ENCODE measurements around the gene MPV17.
A peak's percentile ranks its signal among the peaks of the same experiment; 100 is the strongest.
"Not testable (repeated sequence)": the region's sequence is repeated elsewhere in the genome, so short reads cannot be mapped to it uniquely, and the experiment has no call there.

The MPV17 gene

DNA sequence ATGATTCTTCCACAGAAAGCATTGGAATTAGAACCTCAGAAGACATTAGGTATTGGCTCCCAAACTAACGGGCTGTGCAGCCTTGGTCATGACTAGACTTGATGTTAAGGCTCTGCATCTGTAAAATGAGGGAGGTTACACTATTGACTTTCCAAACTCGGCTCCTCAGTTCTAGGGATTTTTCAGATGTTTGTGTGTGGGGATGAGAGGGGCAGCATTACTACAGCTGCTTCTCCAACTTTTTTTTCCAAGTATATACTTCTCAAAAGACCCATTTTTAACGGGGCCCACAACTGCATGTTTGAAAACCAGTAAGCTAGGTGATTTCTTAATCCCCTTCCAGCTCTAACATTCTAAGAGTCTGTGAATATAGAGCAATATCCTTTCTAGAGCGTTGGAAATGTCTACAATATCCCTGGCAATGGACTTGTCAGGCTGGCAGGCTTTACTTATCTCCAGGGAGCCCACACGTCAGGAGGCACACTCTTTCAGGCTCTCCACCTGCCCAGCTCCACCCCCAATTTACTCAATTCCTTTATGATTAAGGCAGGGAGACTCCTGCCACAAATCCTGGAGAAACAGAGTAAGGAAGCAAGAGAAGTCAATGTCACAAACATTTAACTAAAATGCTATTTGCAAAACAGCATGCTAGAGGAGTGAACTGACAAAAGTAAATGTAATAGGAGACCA lies 844 bp upstream of the MPV17 start:
- peak overlapping the region; percentile 83 for H3K4me3 ChIP-seq (ENCODE audit: control insufficient read depth, low read depth, low read length)
- TF ChIP-seq, protein P1, sequence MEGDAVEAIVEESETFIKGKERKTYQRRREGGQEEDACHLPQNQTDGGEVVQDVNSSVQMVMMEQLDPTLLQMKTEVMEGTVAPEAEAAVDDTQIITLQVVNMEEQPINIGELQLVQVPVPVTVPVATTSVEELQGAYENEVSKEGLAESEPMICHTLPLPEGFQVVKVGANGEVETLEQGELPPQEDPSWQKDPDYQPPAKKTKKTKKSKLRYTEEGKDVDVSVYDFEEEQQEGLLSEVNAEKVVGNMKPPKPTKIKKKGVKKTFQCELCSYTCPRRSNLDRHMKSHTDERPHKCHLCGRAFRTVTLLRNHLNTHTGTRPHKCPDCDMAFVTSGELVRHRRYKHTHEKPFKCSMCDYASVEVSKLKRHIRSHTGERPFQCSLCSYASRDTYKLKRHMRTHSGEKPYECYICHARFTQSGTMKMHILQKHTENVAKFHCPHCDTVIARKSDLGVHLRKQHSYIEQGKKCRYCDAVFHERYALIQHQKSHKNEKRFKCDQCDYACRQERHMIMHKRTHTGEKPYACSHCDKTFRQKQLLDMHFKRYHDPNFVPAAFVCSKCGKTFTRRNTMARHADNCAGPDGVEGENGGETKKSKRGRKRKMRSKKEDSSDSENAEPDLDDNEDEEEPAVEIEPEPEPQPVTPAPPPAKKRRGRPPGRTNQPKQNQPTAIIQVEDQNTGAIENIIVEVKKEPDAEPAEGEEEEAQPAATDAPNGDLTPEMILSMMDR (IDR thresholded peaks at IDR 0.05; ENCODE audit: control insufficient read depth, insufficient read depth, low read depth, low read length, missing control alignments), result no peak
- DNase-seq (ENCODE audit: low read depth), result no peak

DNA sequence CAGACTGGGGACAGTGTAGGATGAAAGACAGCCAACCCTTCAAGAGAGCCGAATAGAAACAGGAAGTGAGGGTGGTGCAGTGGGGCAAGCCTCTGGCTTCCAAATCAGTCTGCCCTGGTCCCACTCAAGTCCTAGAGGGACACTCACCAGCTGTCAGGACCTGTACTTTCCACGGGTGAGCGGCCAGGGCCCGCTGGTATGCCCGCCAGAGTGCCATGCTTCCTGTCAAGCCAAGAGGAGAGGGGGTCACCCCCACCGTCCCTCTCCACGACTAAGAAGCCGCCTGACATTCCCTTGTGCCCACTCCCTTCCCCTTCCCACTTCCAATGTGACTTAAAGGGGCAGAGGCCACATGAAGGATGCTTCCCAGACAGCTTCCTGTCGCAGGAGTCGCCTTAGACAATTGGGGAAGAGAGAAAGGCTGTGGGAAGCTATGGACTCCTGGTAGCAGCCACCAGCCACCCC lies 564 bp downstream of the MPV17 start:
- H3K4me3 ChIP-seq (ENCODE audit: control insufficient read depth, low read depth, low read length), result peak overlapping the region; percentile 83
- TF ChIP-seq, protein P1 (IDR thresholded peaks at IDR 0.05; ENCODE audit: control insufficient read depth, insufficient read depth, low read depth, low read length, missing control alignments), result no peak
- no peak for DNase-seq (ENCODE audit: low read depth)

DNA sequence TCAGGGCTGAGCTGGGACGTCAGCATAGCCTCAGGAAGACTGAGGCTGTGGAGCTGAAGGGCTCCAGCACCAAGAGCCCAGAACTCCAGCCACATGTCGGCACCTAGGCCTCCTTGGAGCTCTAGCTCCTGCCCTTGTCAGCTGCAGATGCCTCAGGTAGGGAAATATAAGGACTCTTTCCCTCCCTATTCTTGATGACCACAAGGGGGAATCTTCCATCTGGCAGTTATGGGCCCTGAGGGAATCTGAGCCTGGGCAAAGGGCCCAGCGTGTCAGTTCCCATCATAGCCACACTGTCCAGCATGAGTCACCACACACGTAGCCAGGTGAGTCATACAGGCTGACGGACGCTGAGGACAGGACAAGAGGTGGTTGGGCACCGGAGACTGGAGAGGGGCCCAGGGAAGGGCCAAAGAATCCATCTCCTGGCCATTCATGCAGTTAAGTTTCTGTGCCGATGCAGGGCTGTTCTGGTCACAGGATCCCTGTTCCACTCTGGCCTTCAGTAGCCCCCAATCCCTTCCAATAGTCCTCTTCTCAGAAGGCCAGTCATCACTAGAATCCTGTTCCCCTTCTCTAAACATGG lies 1.8 kb downstream of the MPV17 start:
- TF ChIP-seq, protein P1 (IDR thresholded peaks at IDR 0.05; ENCODE audit: control insufficient read depth, insufficient read depth, low read depth, low read length, missing control alignments), result peak; percentile 75
- no peak overlapping the region for H3K4me3 ChIP-seq (ENCODE audit: control insufficient read depth, low read depth, low read length)
- peak; percentile 97 for DNase-seq (ENCODE audit: low read depth)

DNA sequence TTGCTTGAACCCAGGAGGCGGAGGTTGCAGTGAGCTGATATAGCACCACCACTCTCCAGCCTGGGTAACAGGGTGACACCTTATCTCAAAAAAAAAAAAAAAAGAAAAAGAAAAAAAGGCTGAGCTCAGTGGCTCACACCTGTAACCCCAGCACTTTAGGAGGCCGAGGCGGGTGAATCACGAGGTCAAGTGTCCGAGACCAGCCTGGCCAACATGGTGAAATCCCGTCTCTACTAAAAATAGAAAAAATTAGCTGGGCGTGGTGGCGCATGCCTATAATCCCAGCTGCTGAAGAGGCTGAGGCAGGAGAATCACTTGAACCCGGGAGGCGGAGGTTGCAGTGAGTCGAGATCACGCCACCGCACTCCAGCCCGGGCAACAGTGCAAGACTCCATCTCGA lies 3.1 kb downstream of the MPV17 start:
- not testable (repeated sequence) for DNase-seq (ENCODE audit: low read depth); H3K4me3 ChIP-seq (ENCODE audit: control insufficient read depth, low read depth, low read length)

DNA sequence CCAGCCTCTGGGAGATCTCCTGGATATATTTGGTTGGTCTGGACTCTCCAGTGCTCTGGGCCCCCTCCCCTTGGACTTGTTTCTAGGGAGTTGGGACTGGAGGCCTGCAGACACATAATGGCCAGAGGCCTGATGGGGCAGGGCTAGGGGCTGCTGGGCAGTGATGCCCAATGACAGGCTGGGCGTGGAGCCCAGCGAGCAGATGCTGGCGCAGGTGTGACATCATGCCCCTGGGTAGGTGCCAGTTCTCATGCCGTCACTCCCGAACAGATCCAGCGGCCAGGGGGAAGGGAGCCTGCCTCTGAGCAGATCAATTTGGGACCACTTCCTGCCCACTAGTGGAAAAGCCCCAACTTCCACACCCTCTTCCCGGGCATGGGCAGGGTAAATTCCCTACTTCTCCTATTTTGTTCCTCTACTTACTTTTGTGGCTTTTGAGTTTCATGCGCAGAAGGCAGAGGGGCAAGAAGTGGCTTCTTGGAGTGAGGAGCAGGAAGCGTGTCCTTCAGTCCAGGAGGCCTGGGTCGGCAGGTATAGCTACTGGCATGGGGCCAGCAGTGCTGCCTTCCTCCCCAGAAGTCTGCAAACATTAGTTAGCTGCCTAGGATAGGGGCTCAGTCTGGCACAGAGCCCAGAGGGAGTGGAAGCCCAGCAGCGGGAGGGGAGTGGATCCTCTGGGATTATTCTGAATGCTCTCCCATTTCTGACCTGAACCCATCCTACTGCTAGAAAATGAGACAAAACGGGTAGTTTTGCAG lies 6.1 kb downstream of the MPV17 start:
- DNase-seq (ENCODE audit: low read depth), result no peak
- no peak overlapping the region for H3K4me3 ChIP-seq (ENCODE audit: control insufficient read depth, low read depth, low read length)
- TF ChIP-seq, protein P1 (IDR thresholded peaks at IDR 0.05; ENCODE audit: control insufficient read depth, insufficient read depth, low read depth, low read length, missing control alignments), result no peak

DNA sequence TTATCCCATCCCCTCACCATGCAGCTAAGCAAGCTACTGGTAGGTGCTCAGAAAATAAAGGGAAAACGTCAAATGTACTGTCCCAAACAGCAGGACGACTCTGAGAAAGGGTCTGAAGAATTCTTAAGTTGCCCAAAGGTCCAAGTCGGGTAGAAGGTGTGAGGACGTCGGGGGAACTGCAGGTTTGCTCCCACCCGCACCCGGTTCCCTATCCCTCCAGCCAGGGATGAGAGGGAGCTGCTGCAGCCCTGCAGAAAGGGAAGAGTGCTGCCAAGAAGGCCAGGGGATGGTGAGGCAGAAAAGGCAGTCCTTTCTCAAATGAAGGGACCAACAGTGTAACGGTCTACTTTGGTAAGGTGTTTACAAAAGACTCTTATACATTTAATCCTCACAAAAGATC lies 7.8 kb downstream of the MPV17 start:
- DNase-seq (ENCODE audit: low read depth), result no peak
- TF ChIP-seq, protein P1 (IDR thresholded peaks at IDR 0.05; ENCODE audit: control insufficient read depth, insufficient read depth, low read depth, low read length, missing control alignments), result no peak
- H3K4me3 ChIP-seq (ENCODE audit: control insufficient read depth, low read depth, low read length), result no peak overlapping the region

DNA sequence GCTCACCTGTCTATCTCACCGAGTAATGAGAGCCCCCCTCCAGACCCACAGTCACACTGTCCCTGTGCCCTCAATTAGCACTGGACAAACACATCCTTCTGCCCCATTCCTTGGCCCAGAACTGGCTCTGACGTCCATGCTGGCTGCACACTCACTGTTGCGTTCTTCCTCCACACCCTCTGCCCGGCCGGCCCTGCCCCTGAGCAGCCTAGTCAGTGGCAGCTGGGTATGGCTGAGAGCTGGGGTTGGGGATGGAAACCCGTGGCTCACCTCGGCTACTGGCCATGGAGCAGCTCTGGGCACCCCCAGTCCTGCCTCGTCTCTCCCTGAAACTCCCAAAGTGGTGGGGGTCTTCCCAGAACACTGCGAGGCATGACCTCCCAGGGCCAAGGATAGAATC lies 8.2 kb downstream of the MPV17 start:
- TF ChIP-seq, protein P1 (IDR thresholded peaks at IDR 0.05; ENCODE audit: control insufficient read depth, insufficient read depth, low read depth, low read length, missing control alignments), result no peak
- H3K4me3 ChIP-seq (ENCODE audit: control insufficient read depth, low read depth, low read length), result no peak overlapping the region
- no peak for DNase-seq (ENCODE audit: low read depth)

Data from AG09309 (cell line).